ENCODE measurements around the gene OR10T2. TPM values are rescaled to one million over a fixed set of nuclear protein-coding genes. Genes with fewer than 3 reads are reported as not detected.
"Not testable (repeated sequence)": the region's sequence is repeated elsewhere in the genome, so short reads cannot be mapped to it uniquely, and the experiment has no call there.

Gene OR10T2
- total and polyA plus RNA-seq, 12 donors: not detected

DNA sequence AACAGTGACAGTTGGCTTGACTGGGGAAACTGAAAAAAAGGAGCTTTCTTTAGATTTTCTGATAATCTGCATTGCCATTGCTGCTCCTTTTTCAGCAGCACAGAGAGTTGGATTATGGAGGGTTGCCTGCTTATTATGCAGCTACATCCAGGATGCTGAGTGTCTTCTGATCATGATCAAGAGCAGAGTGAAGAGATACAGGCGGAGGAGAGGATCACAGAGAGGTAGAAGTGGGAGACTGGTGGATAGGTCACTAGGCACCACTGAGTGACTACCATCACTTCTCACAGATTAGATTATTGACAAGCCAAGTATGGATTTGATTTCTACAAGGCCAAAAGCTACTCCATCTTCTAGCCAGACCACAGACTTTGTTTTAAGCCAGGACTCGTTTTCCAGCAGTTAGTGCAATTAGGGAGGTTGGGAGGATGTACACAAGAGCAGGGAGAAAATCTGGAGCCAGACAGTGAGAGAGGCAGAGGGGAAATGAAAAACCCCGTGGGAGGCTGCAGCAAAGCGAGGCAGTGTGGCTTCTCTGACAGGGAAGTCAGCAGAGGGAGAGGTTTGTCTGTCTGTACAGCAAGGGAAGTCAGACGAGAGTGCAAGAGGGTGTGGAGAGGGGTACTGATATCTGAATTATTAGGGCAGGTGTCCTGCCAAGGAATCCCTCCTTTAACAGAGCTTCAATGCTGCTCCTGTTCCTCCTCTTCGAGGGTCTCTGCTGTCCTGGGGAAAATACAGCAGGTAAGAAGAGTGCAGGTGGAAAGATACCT is 45.8 kb downstream of the OR10T2 start, which contains the start of gene CD1E:
CD1E (plus strand) TSS at position 592 of the 773 bp plus-strand sequence; CDS start at position 687, 95 bp downstream.
- H3K36me3 ChIP-seq: no peaks in the 10 kb centered on the region
- WGBS, 2 donors: 37 to 38% methylated on average over 6 of the region's 6 CpGs
- TF ChIP-seq, protein P1, sequence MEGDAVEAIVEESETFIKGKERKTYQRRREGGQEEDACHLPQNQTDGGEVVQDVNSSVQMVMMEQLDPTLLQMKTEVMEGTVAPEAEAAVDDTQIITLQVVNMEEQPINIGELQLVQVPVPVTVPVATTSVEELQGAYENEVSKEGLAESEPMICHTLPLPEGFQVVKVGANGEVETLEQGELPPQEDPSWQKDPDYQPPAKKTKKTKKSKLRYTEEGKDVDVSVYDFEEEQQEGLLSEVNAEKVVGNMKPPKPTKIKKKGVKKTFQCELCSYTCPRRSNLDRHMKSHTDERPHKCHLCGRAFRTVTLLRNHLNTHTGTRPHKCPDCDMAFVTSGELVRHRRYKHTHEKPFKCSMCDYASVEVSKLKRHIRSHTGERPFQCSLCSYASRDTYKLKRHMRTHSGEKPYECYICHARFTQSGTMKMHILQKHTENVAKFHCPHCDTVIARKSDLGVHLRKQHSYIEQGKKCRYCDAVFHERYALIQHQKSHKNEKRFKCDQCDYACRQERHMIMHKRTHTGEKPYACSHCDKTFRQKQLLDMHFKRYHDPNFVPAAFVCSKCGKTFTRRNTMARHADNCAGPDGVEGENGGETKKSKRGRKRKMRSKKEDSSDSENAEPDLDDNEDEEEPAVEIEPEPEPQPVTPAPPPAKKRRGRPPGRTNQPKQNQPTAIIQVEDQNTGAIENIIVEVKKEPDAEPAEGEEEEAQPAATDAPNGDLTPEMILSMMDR (IDR thresholded peaks at IDR 0.05): no peak

GRCh38 chr1:158348946-158349345 is 50.3 kb downstream of the OR10T2 start:
- DNase-seq; ATAC-seq; H3K27me3 ChIP-seq; H3K4me3 ChIP-seq; intact Hi-C loops (cut with DNase I); H3K27ac ChIP-seq; H3K36me3 ChIP-seq; H3K4me1 ChIP-seq: not testable (repeated sequence)
- peaks cover 0 to 23% (median 0%) of the 10 kb centered on the region in 11 donors for H3K9me3 ChIP-seq
- WGBS, 2 donors: 94% methylated on average over 24 of the region's 24 CpGs

More for the DNA sequence above, 45.8 kb downstream of the OR10T2 start, which contains the start of gene CD1E:
- ATAC-seq: peak in 2 of 8 donors; percentile 24 to 34
- intact Hi-C loops (cut with DNase I): no loop called here
- no peaks in the 10 kb centered on the region for H3K9me3 ChIP-seq
- no peak within 1 kb of the TSS for H3K4me3 ChIP-seq
- H3K27ac ChIP-seq: no peak within 1 kb of the TSS
- no peaks in the 10 kb centered on the region for H3K27me3 ChIP-seq
- H3K4me1 ChIP-seq: peaks cover 0 to 5% (median 0%) of the 10 kb centered on the region in 9 donors
- no peak for DNase-seq

Other genes starting within 250 kb of the OR10T2 start
- gene CD1D, start 218.6 kb downstream of the OR10T2 start, total RNA-seq: 1 to 10 TPM in 8 of 10 donors, under 1 TPM in 2; 0.67 to 5.9 (median 2.0) TPM
- 1 to 10 TPM; 1.8 to 4.6 TPM for gene CD1D, start 218.6 kb downstream of the OR10T2 start, polyA plus RNA-seq
- not detected for gene CD1A, start 145.0 kb downstream of the OR10T2 start, total RNA-seq
- under 1 TPM in 1 of 2 donors, not detected in 1; 0.04 TPM for gene CD1A, start 145.0 kb downstream of the OR10T2 start, polyA plus RNA-seq
- 1 to 10 TPM in 1 of 10 donors, under 1 TPM in 6, not detected in 3; 0.26 to 1.2 (median 0.63) TPM for gene CD1C, start 109.5 kb downstream of the OR10T2 start, total RNA-seq
- gene CD1C, start 109.5 kb downstream of the OR10T2 start, polyA plus RNA-seq: under 1 TPM in 1 of 2 donors, not detected in 1; 0.29 TPM
- under 1 TPM in 2 of 10 donors, not detected in 8; 0.39 to 0.76 TPM for gene CD1B, start 67.9 kb downstream of the OR10T2 start, total RNA-seq
- under 1 TPM in 1 of 2 donors, not detected in 1; 0.04 TPM for gene CD1B, start 67.9 kb downstream of the OR10T2 start, polyA plus RNA-seq
- gene CD1E, start 45.6 kb downstream of the OR10T2 start, total RNA-seq: under 1 TPM in 3 of 10 donors, not detected in 7; 0.17 to 0.85 (median 0.28) TPM
- under 1 TPM in 1 of 2 donors, not detected in 1; 0.35 TPM for gene CD1E, start 45.6 kb downstream of the OR10T2 start, polyA plus RNA-seq
- gene OR10K2, start 26.8 kb upstream of the OR10T2 start, total RNA-seq: not detected
- gene OR10K2, start 26.8 kb upstream of the OR10T2 start, polyA plus RNA-seq: not detected
- gene OR10K1, start 62.4 kb upstream of the OR10T2 start, total RNA-seq: not detected
- not detected for gene OR10K1, start 62.4 kb upstream of the OR10T2 start, polyA plus RNA-seq
- not detected for gene OR10R2, start 72.8 kb upstream of the OR10T2 start, total RNA-seq
- gene OR10R2, start 72.8 kb upstream of the OR10T2 start, polyA plus RNA-seq: not detected
- gene OR6Y1, start 154.9 kb upstream of the OR10T2 start, total RNA-seq: not detected
- not detected for gene OR6Y1, start 154.9 kb upstream of the OR10T2 start, polyA plus RNA-seq
- gene OR6P1, start 171.1 kb upstream of the OR10T2 start, total RNA-seq: not detected
- gene OR6P1, start 171.1 kb upstream of the OR10T2 start, polyA plus RNA-seq: not detected
- gene OR10X1, start 180.4 kb upstream of the OR10T2 start, total RNA-seq: not detected
- gene OR10X1, start 180.4 kb upstream of the OR10T2 start, polyA plus RNA-seq: not detected
- gene OR10Z1, start 205.8 kb upstream of the OR10T2 start, total RNA-seq: not detected
- not detected for gene OR10Z1, start 205.8 kb upstream of the OR10T2 start, polyA plus RNA-seq

Measured in heart right ventricle (tissue), 16 donors.